C1 segment of cervical spinal cord (tissue), 14 donors: ENCODE measurements around the gene LCN2.
"Not testable (repeated sequence)": the region's sequence is repeated elsewhere in the genome, so short reads cannot be mapped to it uniquely, and the experiment has no call there.

Experiments used
- DNase-seq, 14 donors: peaks; one replicate each; lab custom pipeline; 2025; lab: John Stamatoyannopoulos, UW

The LCN2 gene

GRCh38 chr9:128149001-128149701, at the start of gene LCN2:
Gene LCN2, plus strand, starts transcription at chr9:128149453. Its CDS starts 73 bp downstream, at chr9:128149526.
- DNase-seq, result no peak

- peak in 3 of 14 donors; percentile 33 to 64 (median 55) for DNase-seq
Observed at GRCh38 chr9:128099932-128100491, 49.2 kb upstream of the LCN2 start.

- no peak for DNase-seq
Observed at GRCh38 chr9:128100581-128100980, 48.7 kb upstream of the LCN2 start.

- no peak for DNase-seq
Observed at GRCh38 chr9:128101231-128101661, 48.0 kb upstream of the LCN2 start.

GRCh38 chr9:128101690-128102089, 47.6 kb upstream of the LCN2 start:
- DNase-seq, result no peak

- no peak for DNase-seq
Observed at GRCh38 chr9:128102196-128102595, 47.1 kb upstream of the LCN2 start.

- peak in 1 of 14 donors; percentile 19 for DNase-seq
Observed at GRCh38 chr9:128102861-128103588, 46.2 kb upstream of the LCN2 start.

- DNase-seq, result no peak
Observed at GRCh38 chr9:128103589-128103962, 45.7 kb upstream of the LCN2 start.

- DNase-seq, result peak in 1 of 14 donors; percentile 54
Observed at GRCh38 chr9:128104171-128104618, 45.1 kb upstream of the LCN2 start.

- DNase-seq, result no peak
Observed at GRCh38 chr9:128105538-128106175, 43.6 kb upstream of the LCN2 start.

GRCh38 chr9:128106181-128106939, 42.9 kb upstream of the LCN2 start:
- DNase-seq, result no peak

- DNase-seq, result no peak
Observed at GRCh38 chr9:128106940-128107467, 42.2 kb upstream of the LCN2 start.

- no peak for DNase-seq
Observed at GRCh38 chr9:128107468-128108268, 41.6 kb upstream of the LCN2 start.

GRCh38 chr9:128108269-128109049, 40.8 kb upstream of the LCN2 start:
- no peak for DNase-seq

GRCh38 chr9:128109050-128109709, 40.1 kb upstream of the LCN2 start:
- no peak for DNase-seq

- not testable (repeated sequence) for DNase-seq
Observed at GRCh38 chr9:128111726-128112125, 37.5 kb upstream of the LCN2 start.

GRCh38 chr9:128113526-128114325, 35.5 kb upstream of the LCN2 start:
- DNase-seq, result no peak
